ENCODE results near the gene CH25H. TPM values are rescaled to one million over a fixed set of nuclear protein-coding genes. Genes with fewer than 3 reads are reported as not detected.

The CH25H gene
- total RNA-seq, 1 donor from 2014 or later = 3.6 TPM

DNA sequence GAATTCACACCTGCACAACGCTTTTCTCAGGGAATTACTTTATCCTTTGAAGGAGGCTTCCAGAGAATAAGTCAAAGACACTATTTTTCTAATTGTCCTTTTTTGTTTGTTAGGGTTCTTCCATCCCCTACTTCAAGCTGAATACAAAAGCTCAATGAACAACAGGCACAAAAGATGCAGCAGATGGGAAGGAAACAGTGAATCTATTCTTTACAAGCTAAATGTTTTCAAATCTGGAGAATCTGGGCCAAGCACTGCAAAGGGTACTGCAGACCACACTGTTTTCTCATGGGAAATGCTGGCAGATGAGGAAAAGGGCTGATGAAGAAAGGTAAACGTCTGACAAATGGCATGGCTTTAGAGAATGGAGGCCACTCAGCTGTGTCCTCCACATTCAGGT lies 25.9 kb upstream of the CH25H start:
- DNase-seq (ENCODE audit: low spot score) = no peak

DNA sequence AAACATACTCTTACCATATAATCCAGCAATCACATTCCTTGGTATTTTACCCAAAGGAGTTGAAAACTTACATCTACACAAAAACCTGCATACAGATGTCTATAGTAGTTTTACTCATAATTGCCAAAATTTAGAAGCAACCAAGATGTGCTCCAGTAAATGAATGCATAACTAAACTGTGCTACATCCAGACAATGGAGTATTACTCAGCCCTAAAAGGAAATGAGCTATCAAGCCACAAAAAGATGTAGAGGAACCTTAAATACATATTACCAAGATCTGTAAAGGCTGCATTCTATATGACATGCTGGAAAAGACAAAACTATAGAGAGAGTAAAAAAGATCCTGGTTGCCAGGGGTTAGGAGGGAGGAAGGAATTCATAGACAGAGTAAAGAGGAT lies 21.8 kb upstream of the CH25H start:
- no peak for DNase-seq (ENCODE audit: low spot score)

DNA sequence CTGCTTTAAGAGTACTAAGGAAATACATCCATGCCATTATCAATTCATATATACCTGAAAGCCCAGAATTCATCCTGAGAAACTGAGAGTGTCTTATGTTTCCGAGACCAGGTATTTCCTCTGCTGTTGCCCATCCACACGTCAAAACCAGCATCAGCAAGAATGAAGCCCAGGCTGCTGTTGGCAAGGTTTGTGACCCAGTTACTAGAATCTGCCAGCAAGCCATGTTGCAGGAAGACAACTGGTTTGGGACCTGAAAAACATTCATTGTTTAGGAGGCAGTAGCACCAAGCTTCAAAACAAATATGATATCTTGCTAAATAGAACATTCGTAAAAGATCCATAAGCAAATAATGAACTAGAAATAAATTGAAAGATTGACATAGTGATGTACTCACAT lies 21.0 kb upstream of the CH25H start:
- no peak for DNase-seq (ENCODE audit: low spot score)

GRCh38 chr10:89226891-89227290 lies 19.8 kb upstream of the CH25H start:
- DNase-seq (ENCODE audit: low spot score) = no peak

GRCh38 chr10:89224739-89225443 lies 17.8 kb upstream of the CH25H start:
- DNase-seq (ENCODE audit: low spot score) = no peak

DNA sequence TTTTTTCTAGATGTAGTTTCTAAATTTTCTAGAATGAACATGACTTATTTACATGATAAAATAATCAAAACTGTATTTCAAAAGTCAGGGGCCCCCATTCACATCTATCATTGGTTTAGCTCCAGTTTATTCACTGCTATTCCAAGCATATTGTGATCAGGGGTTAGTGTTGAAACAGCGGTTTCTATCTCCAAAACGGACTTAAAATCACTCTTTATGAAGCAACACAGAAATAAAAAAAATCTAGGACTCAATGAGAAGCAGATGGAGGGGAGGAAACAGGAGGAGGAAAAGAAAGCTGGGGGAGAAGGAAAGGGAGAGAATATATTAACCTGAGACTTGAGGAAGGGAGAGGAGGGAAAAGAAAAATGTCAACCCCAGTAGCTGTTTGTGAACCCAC lies 14.8 kb upstream of the CH25H start:
- no peak for DNase-seq (ENCODE audit: low spot score)

DNA sequence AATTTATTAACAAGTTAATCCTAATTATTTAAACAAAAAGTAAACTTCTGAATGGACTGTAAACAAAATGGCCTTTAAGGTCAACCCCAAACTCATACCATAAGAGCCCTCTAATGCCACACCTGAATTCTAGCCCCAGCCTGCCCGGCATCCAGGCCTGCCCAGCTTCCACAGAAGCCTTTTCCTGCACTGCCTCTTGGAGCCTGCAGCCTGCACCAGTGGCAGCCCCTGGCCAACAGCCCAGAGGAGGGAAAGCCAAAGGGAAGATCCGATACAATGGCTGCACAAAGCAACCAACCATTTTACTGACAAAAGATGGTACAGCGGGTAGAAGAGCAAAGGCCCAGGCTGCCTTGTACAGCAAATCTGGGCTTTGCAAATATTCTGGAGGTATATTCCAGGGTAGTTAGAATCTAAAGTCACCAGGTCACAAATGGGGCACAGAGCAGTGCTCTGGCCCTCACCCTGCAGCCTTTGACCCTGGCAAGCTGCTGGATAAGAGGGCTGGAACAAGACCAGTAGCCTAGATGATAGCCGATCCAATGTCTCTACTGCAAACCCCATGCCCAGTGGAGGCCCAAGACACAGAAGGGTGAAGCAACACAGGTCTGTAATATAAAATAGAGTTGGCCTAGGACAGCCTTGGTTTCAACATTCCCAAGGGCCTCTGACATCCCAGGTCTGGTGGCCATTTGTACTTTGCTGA lies 12.5 kb upstream of the CH25H start:
- DNase-seq (ENCODE audit: low spot score) = no peak

- peak; percentile 52 for DNase-seq (ENCODE audit: low spot score)
Measured at GRCh38 chr10:89217057-89217990, 10.2 kb upstream of the CH25H start.

- no peak for DNase-seq (ENCODE audit: low spot score)
Measured at GRCh38 chr10:89216056-89216455, 8.9 kb upstream of the CH25H start.

DNA sequence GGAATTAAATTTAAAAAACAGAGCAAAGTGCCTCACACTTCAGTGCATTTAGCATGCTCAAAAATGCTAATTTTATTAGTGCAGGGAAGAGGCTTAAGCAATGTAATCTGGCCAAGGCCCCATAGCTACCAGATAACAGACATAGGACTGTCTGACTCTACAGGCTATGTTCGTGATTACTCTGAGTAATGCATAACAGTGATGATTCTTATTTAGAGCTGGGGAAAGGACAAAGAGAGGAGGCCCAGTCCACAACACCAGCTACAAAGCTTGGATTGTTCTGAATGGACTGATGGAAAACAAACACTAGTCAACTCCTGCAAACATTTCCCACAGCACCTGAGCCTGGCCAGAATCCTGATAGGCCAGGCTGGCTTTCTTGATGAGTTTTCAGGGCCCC lies 8.4 kb upstream of the CH25H start:
- DNase-seq (ENCODE audit: low spot score) = no peak

GRCh38 chr10:89214566-89215165 lies 7.5 kb upstream of the CH25H start:
- DNase-seq (ENCODE audit: low spot score) = no peak

GRCh38 chr10:89213191-89213808 lies 6.2 kb upstream of the CH25H start:
- no peak for DNase-seq (ENCODE audit: low spot score)

DNA sequence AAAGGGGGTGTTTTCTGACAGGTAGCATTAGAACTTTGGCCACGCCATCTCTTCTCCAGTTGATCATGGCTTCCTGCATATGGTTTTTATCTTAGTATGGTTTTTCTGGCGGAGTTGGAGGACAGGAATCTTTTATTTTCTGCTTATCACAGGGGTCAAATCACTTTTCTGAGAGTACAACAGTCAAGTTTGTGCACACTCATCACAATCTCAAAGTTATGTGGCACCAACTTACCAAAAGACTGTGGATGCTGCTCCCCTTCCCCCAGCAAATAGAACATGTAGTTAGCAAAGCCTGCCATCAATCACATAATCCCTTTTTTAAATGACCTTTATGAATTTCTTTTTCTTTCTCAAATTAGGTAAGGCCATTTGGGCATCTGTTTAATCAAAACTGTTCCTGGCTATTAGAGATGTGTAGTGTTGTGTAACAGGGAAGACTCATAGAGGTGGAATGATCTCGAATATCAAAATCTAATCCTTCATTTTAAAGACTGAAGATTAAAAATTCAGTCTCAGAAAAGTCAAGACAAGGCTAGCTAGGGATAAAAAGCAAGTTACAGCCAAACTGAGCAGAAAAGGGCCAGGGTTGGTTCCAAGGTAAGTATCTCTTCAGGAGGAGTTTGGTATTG lies 3.8 kb upstream of the CH25H start:
- no peak for DNase-seq (ENCODE audit: low spot score)

GRCh38 chr10:89209718-89210117 lies 2.6 kb upstream of the CH25H start:
- DNase-seq (ENCODE audit: low spot score) = no peak

- peak; percentile 54 for DNase-seq (ENCODE audit: low spot score)
Measured at GRCh38 chr10:89207801-89208551, 859 bp upstream of the CH25H start.

GRCh38 chr10:89206402-89207180 lies 526 bp downstream of the CH25H start:
- peak; percentile 46 for DNase-seq (ENCODE audit: low spot score)

- DNase-seq (ENCODE audit: low spot score) = no peak
Measured at GRCh38 chr10:89204621-89205185, 2.4 kb downstream of the CH25H start.

GRCh38 chr10:89203237-89203636 lies 3.9 kb downstream of the CH25H start:
- DNase-seq (ENCODE audit: low spot score) = no peak

DNA sequence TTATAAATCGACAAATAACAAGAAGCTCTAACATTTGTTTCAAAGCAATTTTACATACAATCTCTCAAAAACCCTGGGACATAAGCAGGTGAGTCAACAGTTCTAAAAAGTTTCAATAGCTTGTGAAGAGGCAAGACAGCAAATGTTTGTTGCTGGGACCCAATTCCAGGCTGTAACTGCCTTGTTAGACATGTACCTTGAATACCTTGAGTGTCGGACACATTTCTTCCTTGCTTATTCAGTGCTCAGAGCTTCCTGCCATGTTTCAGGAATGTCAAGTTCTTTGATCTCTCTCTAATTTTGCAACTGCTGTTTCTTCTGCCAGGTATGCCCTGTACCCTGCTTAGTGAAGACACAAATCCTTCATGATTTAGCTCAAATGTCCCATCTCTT lies 5.1 kb downstream of the CH25H start:
- no peak for DNase-seq (ENCODE audit: low spot score)
